ENCODE measurements around the gene LYPLA2. TPM values are rescaled to one million over a fixed set of nuclear protein-coding genes. Genes with fewer than 3 reads are reported as not detected.

Gene LYPLA2
- total and polyA plus RNA-seq, 2 of the 4 experiments (the other 2 are of a cell fraction) = 44.3 to 78.6 TPM

DNA sequence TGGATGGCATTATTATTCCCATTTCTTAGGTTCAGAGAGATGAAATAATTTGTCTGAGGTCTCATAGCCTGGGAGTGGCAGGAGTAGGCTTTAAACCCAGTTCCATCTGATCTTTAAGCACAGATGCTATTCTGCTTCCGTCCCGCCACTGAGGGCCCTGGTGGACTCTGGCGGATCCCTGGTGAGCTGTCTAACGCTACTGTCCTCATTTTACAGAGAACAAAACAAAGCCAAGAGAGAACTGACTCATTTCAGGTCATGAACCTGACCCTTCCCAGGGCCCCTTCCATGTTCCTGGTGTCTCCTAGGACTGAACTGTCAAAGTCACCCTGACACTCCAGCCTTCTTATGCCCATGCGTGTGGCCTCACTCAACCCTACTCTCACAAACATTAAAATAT lies 12.7 kb downstream of the LYPLA2 start:
- no peak overlapping the region for H2BK15ac ChIP-seq (ENCODE audit: low read depth, low read length)
- peaks cover 24% of the 10 kb centered on the region for H3K36me3 ChIP-seq (ENCODE audit: control insufficient read depth, insufficient read depth, low read length)
- ChIA-PET POLR2A (ENCODE audit: unreplicated experiment) (no interaction called here), CTCF (no interaction called here)
- peaks cover 12% of the 10 kb centered on the region; the same call in 1 of the 2 replicates for H3K9me1 ChIP-seq (ENCODE audit: insufficient read depth, low read length)
- H3K27ac ChIP-seq (ENCODE audit: insufficient read depth, low read length) = no peak overlapping the region
- TF ChIP-seq NFE2L2 (IDR thresholded peaks at IDR 0.05; ENCODE audit: low read depth, low read length) = no peak
- no peak for TF ChIP-seq MXI1 (IDR thresholded peaks at IDR 0.05; ENCODE audit: borderline replicate concordance, low read depth, low read length)
- TF ChIP-seq, protein P1, sequence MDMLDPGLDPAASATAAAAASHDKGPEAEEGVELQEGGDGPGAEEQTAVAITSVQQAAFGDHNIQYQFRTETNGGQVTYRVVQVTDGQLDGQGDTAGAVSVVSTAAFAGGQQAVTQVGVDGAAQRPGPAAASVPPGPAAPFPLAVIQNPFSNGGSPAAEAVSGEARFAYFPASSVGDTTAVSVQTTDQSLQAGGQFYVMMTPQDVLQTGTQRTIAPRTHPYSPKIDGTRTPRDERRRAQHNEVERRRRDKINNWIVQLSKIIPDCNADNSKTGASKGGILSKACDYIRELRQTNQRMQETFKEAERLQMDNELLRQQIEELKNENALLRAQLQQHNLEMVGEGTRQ (IDR thresholded peaks at IDR 0.05; ENCODE audit: low read depth, low read length) = no peak
- no peak for TF ChIP-seq CHD1 (IDR thresholded peaks at IDR 0.05; ENCODE audit: low read depth, low read length)
- no peak for TF ChIP-seq RAD21 (IDR thresholded peaks at IDR 0.05; ENCODE audit: low read length)
- TF ChIP-seq MAFK (IDR thresholded peaks at IDR 0.05; ENCODE audit: low read depth, low read length) = no peak
- TF ChIP-seq, protein P2, sequence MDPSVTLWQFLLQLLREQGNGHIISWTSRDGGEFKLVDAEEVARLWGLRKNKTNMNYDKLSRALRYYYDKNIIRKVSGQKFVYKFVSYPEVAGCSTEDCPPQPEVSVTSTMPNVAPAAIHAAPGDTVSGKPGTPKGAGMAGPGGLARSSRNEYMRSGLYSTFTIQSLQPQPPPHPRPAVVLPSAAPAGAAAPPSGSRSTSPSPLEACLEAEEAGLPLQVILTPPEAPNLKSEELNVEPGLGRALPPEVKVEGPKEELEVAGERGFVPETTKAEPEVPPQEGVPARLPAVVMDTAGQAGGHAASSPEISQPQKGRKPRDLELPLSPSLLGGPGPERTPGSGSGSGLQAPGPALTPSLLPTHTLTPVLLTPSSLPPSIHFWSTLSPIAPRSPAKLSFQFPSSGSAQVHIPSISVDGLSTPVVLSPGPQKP (IDR thresholded peaks at IDR 0.05; ENCODE audit: borderline replicate concordance, low read depth, low read length) = no peak
- TF ChIP-seq FOS (IDR thresholded peaks at IDR 0.05; ENCODE audit: low read depth, low read length) = no peak
- TF ChIP-seq RCOR1 (IDR thresholded peaks at IDR 0.05; ENCODE audit: insufficient replicate concordance, low read length) = no peak
- TF ChIP-seq, protein P3, sequence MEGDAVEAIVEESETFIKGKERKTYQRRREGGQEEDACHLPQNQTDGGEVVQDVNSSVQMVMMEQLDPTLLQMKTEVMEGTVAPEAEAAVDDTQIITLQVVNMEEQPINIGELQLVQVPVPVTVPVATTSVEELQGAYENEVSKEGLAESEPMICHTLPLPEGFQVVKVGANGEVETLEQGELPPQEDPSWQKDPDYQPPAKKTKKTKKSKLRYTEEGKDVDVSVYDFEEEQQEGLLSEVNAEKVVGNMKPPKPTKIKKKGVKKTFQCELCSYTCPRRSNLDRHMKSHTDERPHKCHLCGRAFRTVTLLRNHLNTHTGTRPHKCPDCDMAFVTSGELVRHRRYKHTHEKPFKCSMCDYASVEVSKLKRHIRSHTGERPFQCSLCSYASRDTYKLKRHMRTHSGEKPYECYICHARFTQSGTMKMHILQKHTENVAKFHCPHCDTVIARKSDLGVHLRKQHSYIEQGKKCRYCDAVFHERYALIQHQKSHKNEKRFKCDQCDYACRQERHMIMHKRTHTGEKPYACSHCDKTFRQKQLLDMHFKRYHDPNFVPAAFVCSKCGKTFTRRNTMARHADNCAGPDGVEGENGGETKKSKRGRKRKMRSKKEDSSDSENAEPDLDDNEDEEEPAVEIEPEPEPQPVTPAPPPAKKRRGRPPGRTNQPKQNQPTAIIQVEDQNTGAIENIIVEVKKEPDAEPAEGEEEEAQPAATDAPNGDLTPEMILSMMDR (conservative IDR thresholded peaks at IDR 0.05; ENCODE audit: low read depth, low read length) = no peak
- TF ChIP-seq CEBPB (IDR thresholded peaks at IDR 0.05; ENCODE audit: low read depth, low read length) = no peak
- TF ChIP-seq MAZ (IDR thresholded peaks at IDR 0.05; ENCODE audit: borderline replicate concordance, low read depth, low read length) = no peak
- no peak for TF ChIP-seq RFX5 (IDR thresholded peaks at IDR 0.05; ENCODE audit: low read depth, low read length)
- TF ChIP-seq POLR2A (IDR thresholded peaks at IDR 0.05; ENCODE audit: low read depth, low read length) = no peak
- TF ChIP-seq SMC3 (IDR thresholded peaks at IDR 0.05; ENCODE audit: low read depth, low read length) = no peak
- no peak overlapping the region for H3K56ac ChIP-seq (ENCODE audit: extremely low read depth, insufficient read depth, low read length)
- ATAC-seq (ENCODE audit: low read depth) (no peak), DNase-seq (no peak)
- no peak overlapping the region for H2AK9ac ChIP-seq (replicated peaks; ENCODE audit: low read depth, low read length, poor library complexity)
- H3K14ac ChIP-seq (replicated peaks; ENCODE audit: low read depth, low read length) = no peak overlapping the region
- no peak overlapping the region for H2BK20ac ChIP-seq (ENCODE audit: low read depth, low read length)
- no peaks in the 10 kb centered on the region for H3K9me3 ChIP-seq (ENCODE audit: control insufficient read depth, insufficient read depth, low read length)
- peaks cover 17 to 20% of the 10 kb centered on the region in 2 experiments for H3K79me1 ChIP-seq (ENCODE audit: low read depth in 1 of 2, low read length in 2 of 2)
- intact Hi-C loops (cut with micrococcal nuclease) = no loop called here
- no peak overlapping the region for H4K8ac ChIP-seq (ENCODE audit: low read depth in 2 of 2, low read length in 2 of 2)
- H2AK5ac ChIP-seq (ENCODE audit: low read depth, low read length) = no peak overlapping the region
- H3K27me3 ChIP-seq (ENCODE audit: control insufficient read depth, insufficient read depth, low read length) = no peaks in the 10 kb centered on the region
- no peak overlapping the region for H3K9ac ChIP-seq (ENCODE audit: low read depth, low read length)
- H2BK5ac ChIP-seq (ENCODE audit: low read depth, low read length, poor library complexity, severe bottlenecking) = no peak overlapping the region
- no peak overlapping the region for H3K4me2 ChIP-seq (ENCODE audit: low read depth, low read length)
- no CpG with 5 or more reads among the region's 5 CpGs for WGBS, 2 experiments (ENCODE audit: extremely low coverage in 2 of 2, insufficient read length in 1 of 2)
- H3K4me3 ChIP-seq (ENCODE audit: insufficient read depth, low read depth, low read length) = no peak overlapping the region
- no peak overlapping the region for H4K5ac ChIP-seq (ENCODE audit: low read depth, low read length)
- peaks cover 7% of the 10 kb centered on the region; the same call in 1 of the 2 replicates for H3K4me1 ChIP-seq (ENCODE audit: control insufficient read depth, insufficient read depth, low read length)
- no TSS peak for BruUV-seq (replicated peaks)
- no peak overlapping the region for H3K4ac ChIP-seq (ENCODE audit: low read depth, low read length)
- in situ Hi-C loops (cut with MboI; ENCODE audit: low sequenced_read_pairs) = no loop called here
- no peaks in the 10 kb centered on the region for H4K20me1 ChIP-seq (ENCODE audit: insufficient read depth, low read length)
- no peak overlapping the region for H4K91ac ChIP-seq (ENCODE audit: insufficient read depth, low read depth, low read length)
- no peak overlapping the region for H2AFZ ChIP-seq (replicated peaks; ENCODE audit: low read length, poor library complexity)
- H3K18ac ChIP-seq (ENCODE audit: low read depth, low read length) = no peak overlapping the region
- dilution Hi-C loops (cut with HindIII; ENCODE audit: low sequenced_read_pairs, unreplicated experiment) = no loop called here
- H3K23ac ChIP-seq (ENCODE audit: low read depth, low read length) = no peak overlapping the region
- H2BK120ac ChIP-seq (ENCODE audit: low read depth, low read length) = no peak overlapping the region

Data from IMR-90 (cell line).